IPS DF 4.7 (cell line): Measurements from ENCODE around the gene KCNC1.

ENCODE experiments used
- DNase-seq: peaks from one replicate; pipeline ENCODE4 v3.0.0-alpha.2; 2013; ENCODE audit warnings: low spot score; ENCODE audit errors: extremely low read depth

KCNC1 gene

GRCh38 chr11:17788084-17788483 lies 53.5 kb downstream of the KCNC1 start:
- DNase-seq, result no peak

GRCh38 chr11:17790453-17790852 lies 55.9 kb downstream of the KCNC1 start:
- no peak for DNase-seq

DNA sequence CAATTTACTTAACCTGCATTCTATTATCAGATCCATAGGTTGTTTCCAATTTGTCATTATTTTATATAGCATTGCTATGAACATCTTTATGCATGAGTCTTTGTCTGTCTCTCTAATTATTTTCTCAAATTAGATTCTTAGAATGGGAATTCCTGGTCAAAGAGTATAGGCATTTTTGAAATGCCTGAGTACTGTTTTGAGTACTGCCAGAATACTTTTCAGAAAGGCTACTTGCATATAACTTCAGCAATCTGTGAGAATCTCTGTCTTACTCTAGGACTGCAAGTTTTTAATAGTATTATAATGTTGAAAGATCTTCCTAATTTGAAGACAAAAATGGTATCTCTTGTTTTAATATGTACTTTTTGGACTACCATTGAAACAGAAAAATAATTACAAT lies 56.6 kb downstream of the KCNC1 start:
- no peak for DNase-seq

- no peak for DNase-seq
Measured at GRCh38 chr11:17792161-17792560, 57.6 kb downstream of the KCNC1 start.

DNA sequence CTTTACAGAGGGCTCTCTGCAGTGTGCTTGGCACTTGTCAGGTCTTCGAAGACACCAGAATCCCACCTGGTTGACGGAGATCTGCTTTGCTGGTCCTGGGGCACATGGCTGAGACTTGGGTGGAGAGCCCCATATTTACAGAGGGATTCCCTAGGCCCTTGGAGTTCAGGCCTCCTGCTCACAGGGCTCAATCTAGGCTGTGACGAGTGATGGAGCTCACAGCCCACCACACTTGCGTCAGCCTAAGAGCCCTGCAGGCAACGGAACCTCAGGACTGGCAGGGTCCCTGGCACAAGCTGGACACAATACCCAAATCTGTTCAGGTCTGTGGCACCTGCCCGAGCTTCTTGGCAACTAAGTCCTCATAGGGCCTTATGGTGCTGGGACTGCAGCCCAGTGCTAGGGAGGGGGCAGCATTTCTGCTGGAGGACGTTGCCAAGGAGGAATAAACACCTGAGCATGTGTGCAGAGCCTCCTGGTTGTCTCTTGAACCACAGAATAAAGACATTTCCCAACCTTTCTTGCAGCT lies 59.1 kb downstream of the KCNC1 start:
- no peak for DNase-seq

- no peak for DNase-seq
Measured at GRCh38 chr11:17794981-17795380, 60.4 kb downstream of the KCNC1 start.

- no peak for DNase-seq
Measured at GRCh38 chr11:17796154-17796553, 61.6 kb downstream of the KCNC1 start.

GRCh38 chr11:17798253-17798652 lies 63.7 kb downstream of the KCNC1 start:
- DNase-seq, result no peak

DNA sequence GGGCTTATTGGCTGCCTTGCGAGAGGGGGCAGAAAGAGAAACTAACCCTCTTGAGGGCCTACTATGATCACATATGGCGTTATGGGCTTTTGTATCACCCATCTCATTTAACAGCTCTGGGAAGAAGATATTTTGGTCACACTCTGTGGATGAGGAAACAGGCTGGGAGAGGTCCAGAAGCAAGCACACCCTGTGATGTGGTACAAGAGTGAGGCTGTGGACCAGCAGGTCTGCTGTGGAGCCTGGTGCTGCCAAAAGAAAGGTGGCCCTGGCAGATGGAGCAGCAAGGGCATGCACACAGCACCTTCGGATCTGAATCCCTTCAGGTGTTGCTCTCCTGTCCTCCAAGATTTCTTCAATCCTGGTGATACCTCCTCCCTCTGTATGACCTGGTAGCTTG lies 64.1 kb downstream of the KCNC1 start:
- DNase-seq, result no peak

- no peak for DNase-seq
Measured at GRCh38 chr11:17799147-17799546, 64.6 kb downstream of the KCNC1 start.

DNA sequence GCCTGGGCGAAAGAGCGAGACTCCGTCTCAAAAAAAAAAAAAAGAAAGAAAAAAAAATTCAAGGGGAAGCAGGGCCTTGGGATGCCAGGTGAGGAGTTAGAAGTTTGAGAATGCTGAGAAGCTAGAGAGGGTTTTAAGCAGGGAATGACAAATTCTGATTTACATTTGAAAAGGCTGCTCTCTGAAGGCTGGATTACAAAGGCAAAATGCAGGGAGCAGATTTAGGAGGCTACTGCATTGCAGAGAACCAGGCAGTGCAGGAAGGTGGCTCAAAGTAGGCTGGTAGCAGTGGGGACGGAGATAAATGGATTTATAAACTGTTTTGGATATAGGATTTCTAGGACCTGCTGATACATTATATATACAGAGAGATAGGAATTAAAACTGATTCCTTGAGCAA lies 66.6 kb downstream of the KCNC1 start:
- peak; percentile 33 for DNase-seq

DNA sequence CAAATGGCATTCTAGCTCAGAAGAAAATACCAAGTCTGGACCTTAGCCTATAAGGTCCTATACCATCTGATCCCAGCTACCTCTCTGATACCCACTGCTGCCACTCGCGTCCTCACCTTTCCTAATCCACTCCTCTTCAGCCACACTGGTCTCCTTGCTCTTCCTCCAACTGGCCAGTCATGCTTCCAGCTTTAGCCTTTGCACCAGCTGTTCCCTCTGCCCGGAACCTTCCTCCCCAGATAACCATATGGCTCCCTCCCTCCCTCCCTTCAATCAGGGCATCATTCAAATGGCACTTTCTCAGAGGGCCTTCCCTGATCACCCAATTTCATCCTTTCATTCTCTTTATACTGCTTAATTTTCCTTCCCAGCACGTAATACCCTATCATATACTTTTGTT lies 67.9 kb downstream of the KCNC1 start:
- DNase-seq, result no peak

- DNase-seq, result no peak
Measured at GRCh38 chr11:17803754-17804334, 69.3 kb downstream of the KCNC1 start.

- no peak for DNase-seq
Measured at GRCh38 chr11:17805043-17805442, 70.5 kb downstream of the KCNC1 start.

GRCh38 chr11:17805873-17806272 lies 71.3 kb downstream of the KCNC1 start:
- no peak for DNase-seq

GRCh38 chr11:17807034-17807433 lies 72.5 kb downstream of the KCNC1 start:
- no peak for DNase-seq

DNA sequence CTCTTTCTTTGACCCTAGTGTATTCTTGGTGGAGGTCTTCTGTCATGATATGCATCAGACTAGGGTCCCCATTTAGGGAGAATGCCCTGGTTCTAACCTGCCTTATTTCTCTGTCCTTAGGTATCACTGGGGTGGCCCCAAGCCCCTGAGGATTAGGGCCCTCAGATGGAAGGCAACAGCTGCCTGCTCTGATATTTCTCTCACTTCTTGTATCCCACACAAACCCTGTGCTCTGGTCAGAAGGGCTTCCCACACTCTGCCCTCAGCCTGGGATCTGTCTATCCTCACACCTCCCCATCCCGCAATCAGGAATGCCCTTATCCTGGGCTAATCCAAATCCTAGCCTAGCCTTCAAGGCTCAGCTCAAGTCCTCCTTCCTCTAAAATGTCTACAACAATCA lies 75.5 kb downstream of the KCNC1 start:
- DNase-seq, result no peak

DNA sequence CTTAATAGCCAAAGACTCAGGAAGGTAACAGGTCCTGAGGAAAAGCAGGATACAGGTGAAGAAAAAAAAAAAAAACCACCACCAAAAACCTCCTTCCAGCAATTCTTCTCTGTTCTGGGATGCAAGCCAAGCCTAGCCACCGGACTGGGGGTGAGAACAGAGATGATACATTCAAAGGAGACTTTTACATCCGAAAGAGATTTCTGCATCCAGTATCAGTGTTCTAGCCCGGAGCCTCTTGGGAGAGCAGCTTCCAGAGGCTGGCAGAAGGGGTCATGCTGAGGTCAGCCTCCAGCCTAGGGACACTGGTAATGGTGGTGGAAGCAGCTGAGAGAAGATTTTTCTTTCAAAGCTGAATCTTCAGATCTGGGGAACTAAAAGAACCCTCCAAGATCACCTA lies 76.2 kb downstream of the KCNC1 start:
- DNase-seq, result no peak

GRCh38 chr11:17811352-17811751 lies 76.8 kb downstream of the KCNC1 start:
- DNase-seq, result no peak

- DNase-seq, result no peak
Measured at GRCh38 chr11:17812091-17812864, 77.7 kb downstream of the KCNC1 start.

DNA sequence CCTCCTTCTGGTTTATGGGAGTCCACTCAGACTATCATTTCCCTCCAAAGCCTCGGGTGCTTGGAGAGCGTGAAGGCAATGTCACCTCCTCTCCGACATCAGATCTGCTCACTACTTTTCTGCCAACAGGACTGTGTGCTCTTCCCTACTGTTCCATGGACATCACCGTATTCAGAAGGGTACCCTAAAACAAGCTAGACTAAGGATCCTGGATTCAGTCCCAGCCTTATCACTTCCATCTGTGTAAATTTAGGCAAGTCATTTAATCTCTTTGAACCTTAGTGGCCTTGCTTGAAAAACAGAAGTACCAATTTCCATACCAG lies 78.2 kb downstream of the KCNC1 start:
- DNase-seq, result no peak

GRCh38 chr11:17813391-17814059 lies 78.9 kb downstream of the KCNC1 start:
- DNase-seq, result no peak

- DNase-seq, result no peak
Measured at GRCh38 chr11:17814546-17814945, 80.0 kb downstream of the KCNC1 start.
